Gastrocnemius medialis (tissue), 4 donors: ENCODE measurements around the gene INTS11. TPM values are rescaled to one million over a fixed set of nuclear protein-coding genes. Genes with fewer than 3 reads are reported as not detected.

Experiments
- ATAC-seq, 2 donors: fragments of 150-250 bp; one replicate each; pipeline ENCODE4 v1.9.1; 2016
- DNase-seq, 2 donors: peaks; one replicate each; pipeline ENCODE4 v3.0.0-alpha.2; 2019
- H3K27ac ChIP-seq, 4 donors: fragments of 200-600 bp; sonication (generic); 1 replicate in 1 of 4; 2 replicates in 3 of 4; pipeline ENCODE4 v1.5.1; 2016 to 2018; ENCODE audit warnings: mild to moderate bottlenecking in 2 of 4, moderate library complexity in 1 of 4
- H3K27me3 ChIP-seq, 3 donors: fragments of 200-600 bp; sonication (generic) in 2 of 3; 1 replicate in 1 of 3; 2 replicates in 2 of 3; pipeline versions ENCODE4 v1.5.1 to v1.6.0; 2016 to 2019; ENCODE audit warnings: mild to moderate bottlenecking in 1 of 3, moderate library complexity in 1 of 3
- H3K36me3 ChIP-seq, 2 donors: fragments of 200-600 bp; sonication (generic) in 1 of 2; one replicate each; pipeline ENCODE4 v1.5.1; 2017 to 2018
- H3K4me1 ChIP-seq, 2 donors: fragments of 200-600 bp; sonication (generic) in 1 of 2; one replicate each; pipeline ENCODE4 v1.5.1; 2016 to 2017; ENCODE audit warnings: mild to moderate bottlenecking in 2 of 2
- H3K4me3 ChIP-seq, 4 donors: fragments of 200-600 bp; sonication (generic) in 3 of 4; 1 replicate in 1 of 4; 2 replicates in 3 of 4; pipeline ENCODE4 v1.5.1; 2016 to 2019; ENCODE audit warnings: mild to moderate bottlenecking in 2 of 4
- H3K9me3 ChIP-seq, 3 donors: fragments of 200-600 bp; sonication (generic) in 2 of 3; 1 replicate in 1 of 3; 2 replicates in 2 of 3; pipeline ENCODE4 v1.5.1; 2016 to 2019
- POLR2A ChIP-seq, 2 donors: fragments of 450-650 bp; IDR thresholded peaks; one replicate each; pipeline ENCODE4 v1.6.1; 2017; ENCODE audit warnings: antibody characterized with exemption in 2 of 2, mild to moderate bottlenecking in 2 of 2, moderate library complexity in 2 of 2
- in situ Hi-C, 4 donors: fragments of 200-750 bp; cut with MboI; loops; one replicate each; pipeline versions ENCODE4 v1.15.0 to v1.8.0; 2017; ENCODE audit warnings: low sequenced_read_pairs in 4 of 4
- intact Hi-C: fragments of 100-400 bp; cut with DNase I; formaldehyde crosslinking; loops from one replicate; pipeline ENCODE4 v1.15.1; 2023; ENCODE audit warnings: low total_unique reads
- total RNA-seq, 4 donors: library from RNA; depleted of rRNA; stranded (reverse); fragments of >200 nt; gene quantifications; one replicate each; pipeline versions ENCODE4 v1.1.0 to v1.2.3, GENCODE V29; 2016
- TF ChIP-seq, protein P1 (sequence below), 5 experiments: fragments of 450-650 bp in 3 of 5; fragments of 200-600 bp in 2 of 5; sonication (generic) in 2 of 5; IDR thresholded peaks in 4 of 5; conservative IDR thresholded peaks in 1 of 5; 1 replicate in 4 of 5; 2 replicates in 1 of 5; pipeline ENCODE4 v1.5.1; 2016 to 2019; ENCODE audit warnings: antibody characterized with exemption in 5 of 5, mild to moderate bottlenecking in 3 of 5, moderate library complexity in 3 of 5

The INTS11 gene
- total RNA-seq, 4 donors from 2014 or later = 74.0 to 94.4 (median 84.7) TPM

DNA sequence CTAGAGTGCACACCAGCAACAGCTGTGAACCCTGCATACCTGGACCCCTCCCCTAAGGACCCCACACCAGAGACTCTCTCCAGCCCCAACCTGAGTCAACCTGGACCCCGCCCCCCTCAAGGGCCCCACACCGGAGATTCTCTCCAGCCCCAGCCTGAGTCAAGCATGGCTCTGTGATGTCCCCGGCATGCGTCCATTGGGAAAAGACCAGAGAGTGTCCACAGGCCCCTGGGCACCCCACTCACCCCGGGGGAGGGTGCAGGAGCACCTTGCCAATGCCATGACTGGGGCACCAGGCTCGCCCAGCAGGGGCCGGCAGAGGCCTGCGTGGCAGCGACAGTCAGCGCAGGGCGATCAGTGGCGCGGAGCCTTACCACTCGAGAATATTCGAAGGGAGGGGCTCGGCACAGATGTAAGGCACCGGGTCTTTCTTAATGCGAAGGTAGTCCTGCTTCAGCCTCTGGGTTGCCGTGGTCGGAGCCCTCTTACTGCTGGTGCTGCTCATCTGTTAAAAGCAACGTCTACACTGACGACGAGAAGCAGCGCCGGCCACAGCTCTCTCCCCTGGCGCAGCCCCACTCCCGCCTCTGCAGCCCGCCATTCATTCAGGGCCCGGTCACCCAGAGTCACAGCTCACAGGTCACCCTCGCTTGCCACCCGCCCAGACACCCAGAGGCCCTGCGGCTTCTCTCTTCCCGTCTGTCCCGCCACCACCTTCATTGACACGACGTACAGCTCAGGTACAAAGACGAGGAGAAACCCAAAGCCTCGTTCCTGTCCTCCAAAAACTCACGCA lies 56.8 kb downstream of the INTS11 start:
- ATAC-seq (no peak), DNase-seq (no peak)
- H3K27ac ChIP-seq = no peak overlapping the region
- intact Hi-C loops = no loop called here
- peaks cover 27 to 34% of the 10 kb centered on the region in 2 donors for H3K4me1 ChIP-seq
- no peak for TF ChIP-seq POLR2A (IDR thresholded peaks at IDR 0.05)
- TF ChIP-seq, protein P1, sequence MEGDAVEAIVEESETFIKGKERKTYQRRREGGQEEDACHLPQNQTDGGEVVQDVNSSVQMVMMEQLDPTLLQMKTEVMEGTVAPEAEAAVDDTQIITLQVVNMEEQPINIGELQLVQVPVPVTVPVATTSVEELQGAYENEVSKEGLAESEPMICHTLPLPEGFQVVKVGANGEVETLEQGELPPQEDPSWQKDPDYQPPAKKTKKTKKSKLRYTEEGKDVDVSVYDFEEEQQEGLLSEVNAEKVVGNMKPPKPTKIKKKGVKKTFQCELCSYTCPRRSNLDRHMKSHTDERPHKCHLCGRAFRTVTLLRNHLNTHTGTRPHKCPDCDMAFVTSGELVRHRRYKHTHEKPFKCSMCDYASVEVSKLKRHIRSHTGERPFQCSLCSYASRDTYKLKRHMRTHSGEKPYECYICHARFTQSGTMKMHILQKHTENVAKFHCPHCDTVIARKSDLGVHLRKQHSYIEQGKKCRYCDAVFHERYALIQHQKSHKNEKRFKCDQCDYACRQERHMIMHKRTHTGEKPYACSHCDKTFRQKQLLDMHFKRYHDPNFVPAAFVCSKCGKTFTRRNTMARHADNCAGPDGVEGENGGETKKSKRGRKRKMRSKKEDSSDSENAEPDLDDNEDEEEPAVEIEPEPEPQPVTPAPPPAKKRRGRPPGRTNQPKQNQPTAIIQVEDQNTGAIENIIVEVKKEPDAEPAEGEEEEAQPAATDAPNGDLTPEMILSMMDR (IDR thresholded peaks at IDR 0.05 in 4 of 5, conservative IDR thresholded peaks at IDR 0.05 in 1 of 5) = no peak
- no peak overlapping the region for H3K4me3 ChIP-seq
- no peaks in the 10 kb centered on the region for H3K9me3 ChIP-seq
- no peaks in the 10 kb centered on the region for H3K27me3 ChIP-seq
- in situ Hi-C loops = loop anchor here in 2 of 4 donors (25.0 kb wide), 2 partner anchors 130 to 155 kb away; partner anchors contain the start of gene C1orf159 (in 1 of the 2)
- peaks cover 0 to 24% of the 10 kb centered on the region in 2 donors for H3K36me3 ChIP-seq

DNA sequence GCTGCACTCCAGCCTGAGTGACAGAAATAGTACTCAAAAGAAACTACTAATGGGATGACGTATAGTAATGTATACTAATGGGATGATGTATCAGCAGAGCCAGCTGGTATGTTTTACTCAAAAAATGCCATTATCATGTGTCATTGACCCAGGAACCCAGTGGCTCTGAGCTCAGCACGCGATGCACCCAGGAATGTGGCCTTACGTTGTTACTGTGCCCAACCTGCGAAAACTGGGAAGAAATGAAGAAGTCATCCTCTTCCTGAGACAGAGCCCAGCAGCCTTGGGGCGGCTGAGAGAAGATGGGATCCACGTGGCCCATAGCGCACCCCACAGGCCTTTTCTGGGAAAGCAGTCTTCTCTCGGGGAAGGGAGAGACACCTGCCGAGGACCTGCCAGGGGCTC lies 59.6 kb downstream of the INTS11 start:
- Histone ChIP-seq H3K9me3 (no peaks in the 10 kb centered on the region), H3K27me3 (no peaks in the 10 kb centered on the region), H3K36me3 (peaks cover 0 to 52% of the 10 kb centered on the region in 2 donors), H3K27ac (no peak overlapping the region), H3K4me1 (peaks cover 0 to 5% of the 10 kb centered on the region in 2 donors), H3K4me3 (no peak overlapping the region)
- intact Hi-C loops (no loop called here), in situ Hi-C loops (loop anchor here in 2 of 4 donors (25.0 kb wide), 2 partner anchors 128 to 153 kb away; partner anchors contain the start of gene C1orf159 (in 1 of the 2))
- no peak for ATAC-seq
- DNase-seq = no peak
- TF ChIP-seq, protein P1 (IDR thresholded peaks at IDR 0.05 in 4 of 5, conservative IDR thresholded peaks at IDR 0.05 in 1 of 5) = no peak
- no peak for TF ChIP-seq POLR2A (IDR thresholded peaks at IDR 0.05)

DNA sequence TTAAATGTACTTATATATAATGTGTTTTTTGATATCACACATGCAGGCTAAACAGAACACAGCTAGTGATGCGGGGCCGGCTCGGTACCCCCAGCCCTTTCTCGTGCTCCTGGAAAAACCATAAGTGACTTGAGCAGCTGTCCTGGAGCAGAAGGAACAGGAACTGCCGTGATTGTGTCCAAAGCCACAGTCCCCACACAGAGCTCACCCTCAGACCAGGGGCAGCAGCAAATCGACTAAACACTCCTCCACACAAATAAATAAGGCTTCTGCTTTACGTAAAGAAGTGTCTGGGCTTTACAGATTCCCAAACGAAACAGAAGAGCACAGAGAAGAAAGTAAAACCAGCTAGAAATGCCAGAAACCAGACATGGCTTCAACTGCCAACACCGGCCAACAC lies 60.4 kb downstream of the INTS11 start:
- DNase-seq (no peak), ATAC-seq (no peak)
- Histone ChIP-seq H3K4me3 (no peak overlapping the region), H3K4me1 (no peaks in the 10 kb centered on the region), H3K27me3 (no peaks in the 10 kb centered on the region), H3K9me3 (no peaks in the 10 kb centered on the region), H3K27ac (no peak overlapping the region), H3K36me3 (peaks cover 0 to 60% of the 10 kb centered on the region in 2 donors)
- TF ChIP-seq, protein P1 (IDR thresholded peaks at IDR 0.05 in 4 of 5, conservative IDR thresholded peaks at IDR 0.05 in 1 of 5) = no peak
- no peak for TF ChIP-seq POLR2A (IDR thresholded peaks at IDR 0.05)
- in situ Hi-C loops = loop anchor here in 2 of 4 donors (25.0 kb wide), 2 partner anchors 127 to 152 kb away; partner anchors contain the start of gene C1orf159 (in 1 of the 2)
- intact Hi-C loops = no loop called here

DNA sequence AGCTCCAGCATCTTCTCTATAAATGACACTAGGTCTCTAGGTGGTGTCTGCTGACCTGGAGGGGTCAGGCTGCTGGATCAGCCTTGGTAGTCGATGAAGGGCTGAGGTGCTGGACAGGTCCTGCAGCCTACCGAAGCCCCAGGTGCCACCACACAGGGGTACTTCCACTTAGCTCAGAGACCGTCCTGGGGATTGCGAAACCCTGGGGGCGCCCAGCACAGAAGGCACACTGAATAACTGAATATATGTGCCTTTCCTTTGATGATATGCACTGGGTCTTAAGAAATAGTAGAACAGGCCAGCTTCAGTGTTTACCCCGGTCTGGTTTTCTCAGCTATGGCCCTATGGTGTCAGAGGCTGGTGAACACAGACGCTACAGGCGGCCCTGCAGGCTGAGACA lies 61.7 kb downstream of the INTS11 start:
- no peak for TF ChIP-seq POLR2A (IDR thresholded peaks at IDR 0.05)
- TF ChIP-seq, protein P1 (IDR thresholded peaks at IDR 0.05 in 4 of 5, conservative IDR thresholded peaks at IDR 0.05 in 1 of 5) = no peak
- DNase-seq (no peak), ATAC-seq (no peak)
- H3K36me3 ChIP-seq = peaks cover 0 to 57% of the 10 kb centered on the region in 2 donors
- H3K27ac ChIP-seq = no peak overlapping the region
- no peaks in the 10 kb centered on the region for H3K4me1 ChIP-seq
- H3K4me3 ChIP-seq = no peak overlapping the region
- intact Hi-C loops (no loop called here), in situ Hi-C loops (loop anchor here in 2 of 4 donors (25.0 kb wide), 2 partner anchors 125 to 150 kb away; partner anchors contain the start of gene C1orf159 (in 1 of the 2))
- no peaks in the 10 kb centered on the region for H3K9me3 ChIP-seq
- no peaks in the 10 kb centered on the region for H3K27me3 ChIP-seq
